ENCODE data around the gene TMEM87B. TPM values are rescaled to one million over a fixed set of nuclear protein-coding genes. Genes with fewer than 3 reads are reported as not detected.
A peak's percentile ranks its signal among the peaks of the same experiment; 100 is the strongest.

TMEM87B gene
- polyA plus RNA-seq, 1 donor from 2014 or later, result 12.8 TPM

DNA sequence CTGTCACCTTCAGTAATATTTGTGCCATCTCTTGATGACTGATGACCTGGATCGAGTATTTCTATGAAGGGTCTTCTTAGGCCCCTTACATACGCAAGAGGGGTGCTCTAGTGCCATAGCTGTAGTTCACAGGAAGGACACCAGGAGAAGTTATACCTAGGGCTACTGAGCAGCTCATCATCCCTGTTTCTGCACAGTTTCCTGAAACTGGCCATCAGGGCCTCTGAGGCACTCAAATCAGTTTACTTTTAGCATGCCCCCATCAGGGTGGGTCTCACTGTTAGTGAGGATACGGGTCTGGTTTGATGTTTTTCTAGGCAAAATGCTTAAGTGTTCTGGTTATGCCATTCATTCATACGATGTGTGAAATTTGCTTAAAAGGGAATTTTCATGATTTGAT is 63.1 kb downstream of the TMEM87B start:
- no peaks in the 10 kb centered on the region for H3K9me2 ChIP-seq (ENCODE audit: insufficient read depth, low read length)
- no peak overlapping the region for H3K4me3 ChIP-seq (ENCODE audit: low read length)
- TF ChIP-seq MXI1 (conservative IDR thresholded peaks at IDR 0.05; ENCODE audit: poor library complexity, severe bottlenecking) (no peak), POLR2AphosphoS5 (IDR thresholded peaks at IDR 0.05) (no peak), EZH2 (IDR thresholded peaks at IDR 0.05; ENCODE audit: borderline replicate concordance, insufficient read depth, low read length, poor library complexity, severe bottlenecking) (no peak), EP300 (conservative IDR thresholded peaks at IDR 0.05; ENCODE audit: poor library complexity, severe bottlenecking) (no peak)
- TF ChIP-seq, protein P1, sequence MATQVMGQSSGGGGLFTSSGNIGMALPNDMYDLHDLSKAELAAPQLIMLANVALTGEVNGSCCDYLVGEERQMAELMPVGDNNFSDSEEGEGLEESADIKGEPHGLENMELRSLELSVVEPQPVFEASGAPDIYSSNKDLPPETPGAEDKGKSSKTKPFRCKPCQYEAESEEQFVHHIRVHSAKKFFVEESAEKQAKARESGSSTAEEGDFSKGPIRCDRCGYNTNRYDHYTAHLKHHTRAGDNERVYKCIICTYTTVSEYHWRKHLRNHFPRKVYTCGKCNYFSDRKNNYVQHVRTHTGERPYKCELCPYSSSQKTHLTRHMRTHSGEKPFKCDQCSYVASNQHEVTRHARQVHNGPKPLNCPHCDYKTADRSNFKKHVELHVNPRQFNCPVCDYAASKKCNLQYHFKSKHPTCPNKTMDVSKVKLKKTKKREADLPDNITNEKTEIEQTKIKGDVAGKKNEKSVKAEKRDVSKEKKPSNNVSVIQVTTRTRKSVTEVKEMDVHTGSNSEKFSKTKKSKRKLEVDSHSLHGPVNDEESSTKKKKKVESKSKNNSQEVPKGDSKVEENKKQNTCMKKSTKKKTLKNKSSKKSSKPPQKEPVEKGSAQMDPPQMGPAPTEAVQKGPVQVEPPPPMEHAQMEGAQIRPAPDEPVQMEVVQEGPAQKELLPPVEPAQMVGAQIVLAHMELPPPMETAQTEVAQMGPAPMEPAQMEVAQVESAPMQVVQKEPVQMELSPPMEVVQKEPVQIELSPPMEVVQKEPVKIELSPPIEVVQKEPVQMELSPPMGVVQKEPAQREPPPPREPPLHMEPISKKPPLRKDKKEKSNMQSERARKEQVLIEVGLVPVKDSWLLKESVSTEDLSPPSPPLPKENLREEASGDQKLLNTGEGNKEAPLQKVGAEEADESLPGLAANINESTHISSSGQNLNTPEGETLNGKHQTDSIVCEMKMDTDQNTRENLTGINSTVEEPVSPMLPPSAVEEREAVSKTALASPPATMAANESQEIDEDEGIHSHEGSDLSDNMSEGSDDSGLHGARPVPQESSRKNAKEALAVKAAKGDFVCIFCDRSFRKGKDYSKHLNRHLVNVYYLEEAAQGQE (IDR thresholded peaks at IDR 0.05; ENCODE audit: borderline replicate concordance), result no peak
- TF ChIP-seq, protein P2, sequence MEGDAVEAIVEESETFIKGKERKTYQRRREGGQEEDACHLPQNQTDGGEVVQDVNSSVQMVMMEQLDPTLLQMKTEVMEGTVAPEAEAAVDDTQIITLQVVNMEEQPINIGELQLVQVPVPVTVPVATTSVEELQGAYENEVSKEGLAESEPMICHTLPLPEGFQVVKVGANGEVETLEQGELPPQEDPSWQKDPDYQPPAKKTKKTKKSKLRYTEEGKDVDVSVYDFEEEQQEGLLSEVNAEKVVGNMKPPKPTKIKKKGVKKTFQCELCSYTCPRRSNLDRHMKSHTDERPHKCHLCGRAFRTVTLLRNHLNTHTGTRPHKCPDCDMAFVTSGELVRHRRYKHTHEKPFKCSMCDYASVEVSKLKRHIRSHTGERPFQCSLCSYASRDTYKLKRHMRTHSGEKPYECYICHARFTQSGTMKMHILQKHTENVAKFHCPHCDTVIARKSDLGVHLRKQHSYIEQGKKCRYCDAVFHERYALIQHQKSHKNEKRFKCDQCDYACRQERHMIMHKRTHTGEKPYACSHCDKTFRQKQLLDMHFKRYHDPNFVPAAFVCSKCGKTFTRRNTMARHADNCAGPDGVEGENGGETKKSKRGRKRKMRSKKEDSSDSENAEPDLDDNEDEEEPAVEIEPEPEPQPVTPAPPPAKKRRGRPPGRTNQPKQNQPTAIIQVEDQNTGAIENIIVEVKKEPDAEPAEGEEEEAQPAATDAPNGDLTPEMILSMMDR (IDR thresholded peaks at IDR 0.05; ENCODE audit: poor library complexity, severe bottlenecking), result no peak
- H2AFZ ChIP-seq (ENCODE audit: low read depth, low read length), result no peak overlapping the region
- no peaks in the 10 kb centered on the region for H3F3A ChIP-seq (ENCODE audit: insufficient read depth, low read length, poor library complexity, severe bottlenecking)
- no peak overlapping the region for H3K4me2 ChIP-seq (ENCODE audit: low read length)
- no peaks in the 10 kb centered on the region for H3K79me2 ChIP-seq (replicated peaks; ENCODE audit: insufficient read depth, low read length)
- no peaks in the 10 kb centered on the region for H3K27me3 ChIP-seq (ENCODE audit: insufficient read depth, low read depth, low read length)
- H3K27ac ChIP-seq (ENCODE audit: low read length), result no peak overlapping the region
- H3K9me3 ChIP-seq (ENCODE audit: low read length), result no peaks in the 10 kb centered on the region
- no peaks in the 10 kb centered on the region for H4K20me1 ChIP-seq (ENCODE audit: insufficient read depth)
- H3K9ac ChIP-seq (ENCODE audit: low read length), result no peak overlapping the region
- no peaks in the 10 kb centered on the region for H3K36me3 ChIP-seq (ENCODE audit: insufficient read depth, low read length)

- H2AFZ ChIP-seq (ENCODE audit: low read depth, low read length), result no peak overlapping the region
- no peak overlapping the region for H3K27ac ChIP-seq (ENCODE audit: low read length)
- H3K9ac ChIP-seq (ENCODE audit: low read length), result no peak overlapping the region
- H3K79me2 ChIP-seq (replicated peaks; ENCODE audit: insufficient read depth, low read length), result no peaks in the 10 kb centered on the region
- no peak overlapping the region for H3K4me2 ChIP-seq (ENCODE audit: low read length)
- H3F3A ChIP-seq (ENCODE audit: insufficient read depth, low read length, poor library complexity, severe bottlenecking), result no peaks in the 10 kb centered on the region
- H3K9me2 ChIP-seq (ENCODE audit: insufficient read depth, low read length), result no peaks in the 10 kb centered on the region
- no peak overlapping the region for H3K4me3 ChIP-seq (ENCODE audit: low read length)
- H3K9me3 ChIP-seq (ENCODE audit: low read length), result no peaks in the 10 kb centered on the region
- H3K36me3 ChIP-seq (ENCODE audit: insufficient read depth, low read length), result no peaks in the 10 kb centered on the region
- TF ChIP-seq TAF1 (IDR thresholded peaks at IDR 0.05; ENCODE audit: low read depth), result no peak
- TF ChIP-seq SMC3 (conservative IDR thresholded peaks at IDR 0.05; ENCODE audit: poor library complexity), result peak; percentile 83
- TF ChIP-seq, protein P2 (IDR thresholded peaks at IDR 0.05; ENCODE audit: poor library complexity, severe bottlenecking), result peak; percentile 82
- TF ChIP-seq MXI1 (conservative IDR thresholded peaks at IDR 0.05; ENCODE audit: poor library complexity, severe bottlenecking), result no peak
- TF ChIP-seq EZH2 (IDR thresholded peaks at IDR 0.05; ENCODE audit: borderline replicate concordance, insufficient read depth, low read length, poor library complexity, severe bottlenecking), result no peak
- TF ChIP-seq EP300 (conservative IDR thresholded peaks at IDR 0.05; ENCODE audit: poor library complexity, severe bottlenecking), result no peak
- TF ChIP-seq, protein P1 (IDR thresholded peaks at IDR 0.05; ENCODE audit: borderline replicate concordance), result no peak
- no peak for TF ChIP-seq POLR2AphosphoS5 (IDR thresholded peaks at IDR 0.05)
- TF ChIP-seq RAD21 (conservative IDR thresholded peaks at IDR 0.05), result peak; percentile 83
- no peaks in the 10 kb centered on the region for H3K27me3 ChIP-seq (ENCODE audit: insufficient read depth, low read depth, low read length)
- H4K20me1 ChIP-seq (ENCODE audit: insufficient read depth), result no peaks in the 10 kb centered on the region
Observed at GRCh38 chr2:112121682-112122254, 66.7 kb downstream of the TMEM87B start.

All from neural cell (in vitro differentiated cells).